Heart left ventricle (tissue), 16 donors: ENCODE measurements around the gene TTC6. TPM values are rescaled to one million over a fixed set of nuclear protein-coding genes. Genes with fewer than 3 reads are reported as not detected.

Experiments
- ATAC-seq, 4 donors: fragments of 200-7000 bp; cut with Tn5 transposase; one replicate each; pipeline ENCODE4 v1.9.1; 2020 to 2022; ENCODE audit warnings: moderate library complexity in 4 of 4, mild to moderate bottlenecking in 3 of 4, moderate number of reproducible peaks in 1 of 4
- DNase-seq, 5 donors: peaks; one replicate each; pipeline ENCODE4 v3.0.0-alpha.2; 2020
- H3K27ac ChIP-seq, 12 donors: fragments of 200-600 bp; sonication (generic) in 4 of 12; one replicate each; pipeline versions ENCODE4 v1.5.0 to v1.8.0; 2016 to 2022; ENCODE audit warnings: mild to moderate bottlenecking in 2 of 12
- H3K27me3 ChIP-seq, 9 donors: fragments of 200-600 bp; sonication (generic) in 2 of 9; one replicate each; pipeline versions ENCODE4 v1.5.1 to v1.8.0; 2016 to 2022; ENCODE audit warnings: mild to moderate bottlenecking in 3 of 9
- H3K36me3 ChIP-seq, 9 donors: fragments of 200-600 bp; sonication (generic) in 2 of 9; one replicate each; pipeline versions ENCODE4 v1.5.0 to v1.8.0; 2018 to 2022; ENCODE audit warnings: mild to moderate bottlenecking in 2 of 9
- H3K4me1 ChIP-seq, 12 donors: fragments of 200-600 bp; sonication (generic) in 4 of 12; one replicate each; pipeline versions ENCODE4 v1.5.0 to v1.8.0; 2016 to 2022; ENCODE audit warnings: mild to moderate bottlenecking in 3 of 12
- H3K4me3 ChIP-seq, 12 donors: fragments of 200-600 bp; sonication (generic) in 4 of 12; one replicate each; pipeline versions ENCODE4 v1.5.0 to v1.8.0; 2017 to 2022; ENCODE audit warnings: mild to moderate bottlenecking in 9 of 12, moderate library complexity in 4 of 12
- H3K9me3 ChIP-seq, 12 donors: fragments of 200-600 bp; sonication (generic) in 4 of 12; one replicate each; pipeline versions ENCODE4 v1.5.0 to v1.8.0; 2016 to 2022; ENCODE audit warnings: mild to moderate bottlenecking in 1 of 12
- CTCF ChIP-seq, 12 donors: fragments of 200-600 bp; sonication (generic) in 4 of 12; IDR thresholded peaks; one replicate each; pipeline versions ENCODE4 v1.5.0 to v1.8.0; 2018 to 2022; ENCODE audit warnings: antibody characterized with exemption in 12 of 12, mild to moderate bottlenecking in 5 of 12
- POLR2A ChIP-seq, 2 donors: fragments of 450-650 bp; IDR thresholded peaks; one replicate each; pipeline ENCODE4 v1.6.1; 2017; ENCODE audit warnings: antibody characterized with exemption in 2 of 2, mild to moderate bottlenecking in 2 of 2, moderate library complexity in 2 of 2
- WGBS, 4 donors: extraction: QIAGEN DNeasy Blood & Tissue Kit in 2 of 4; methylation state at CpG; one replicate each; pipeline versions ENCODE4 v1.1.5 to v1.1.7; 2013 to 2018; 5-methylcytosine and 5-hydroxymethylcytosine counted together
- intact Hi-C, 10 donors: fragments of 100-400 bp; cut with DNase I; formaldehyde crosslinking; loops; one replicate each; pipeline versions ENCODE4 v1.11.1 to v1.14.2; 2022
- polyA plus RNA-seq, 2 donors: library from polyadenylated mRNA; stranded (reverse); fragments of 200-250 nt; gene quantifications; one replicate each; pipeline ENCODE4 v1.2.3, GENCODE V29; 2013
- total RNA-seq, 9 donors: library from RNA; depleted of rRNA in 2 of 9; stranded (reverse); fragments of >200 nt in 2 of 9; fragmentation: NEBNext Ultra II Directional in 3 of 9; extraction: Animal tissue kit (Norgen Biotek cat#: 25700) in 3 of 9; gene quantifications; one replicate each; pipeline versions ENCODE4 v1.1.0 to v1.2.4, GENCODE V29; 2016 to 2023
- donor health status: ischemic (EF 13 %, LVEDD 7.1; RV severe dilation, severe dysfunction).
- donor health status: healthy with polysubstance abuse.
- donor health status: DM: no; HTN: yes; CAD: no.
- donor health status: DM: no; HTN: no; CAD: no.
- donor health status: ischemic (EF 25% LVEDD 6.9; RV normal size, moderate dysfunction).
- donor health status: ischemic (EF 25% LVEDD 5.7; RV mildly dilated, moderate dysfunction).
- donor health status: healthy.
- donor health status: DM: yes; HTN: yes; CAD: no.
- donor health status: ischemic (EF 35%, LVEDD 5.7; RV mildly dilated, moderate dysfunction).
- donor health status: nonischemic (EF 11% LVEDD 7.7; RV severe dilation, severe dysfunction).
- donor health status: DM: yes; HTN: yes; CAD: no.
- donor health status: PGD.
- donor health status: ischemic (EF 29% LVEDD 5.4; RV normal size, mild dysfunction).
- donor health status: nonischemic (EF 23%, LVEDD 6.1; RV moderate dilation, normal function).

TTC6 gene
- total and polyA plus RNA-seq, 11 donors, result not detected

- 85 to 91% (median 88%) methylated on average over 4 of the region's 4 CpGs for WGBS, 4 donors
- no peak for TF ChIP-seq CTCF (IDR thresholded peaks at IDR 0.05)
- no peak for TF ChIP-seq POLR2A (IDR thresholded peaks at IDR 0.05)
- no peak for ATAC-seq
Observed at GRCh38 chr14:37571391-37571790, 24.0 kb upstream of the TTC6 start.

GRCh38 chr14:37573356-37573755 lies 22.1 kb upstream of the TTC6 start:
- H3K27ac ChIP-seq, result no peak overlapping the region
- no peak overlapping the region for H3K4me3 ChIP-seq
- H3K27me3 ChIP-seq, result peaks cover 0 to 34% (median 3%) of the 10 kb centered on the region in 9 donors
- 76 to 88% (median 80%) methylated on average over 2 of the region's 2 CpGs for WGBS, 4 donors
- no peaks in the 10 kb centered on the region for H3K9me3 ChIP-seq
- TF ChIP-seq CTCF (IDR thresholded peaks at IDR 0.05) (no peak), POLR2A (IDR thresholded peaks at IDR 0.05) (no peak)
- H3K4me1 ChIP-seq, result no peaks in the 10 kb centered on the region
- H3K36me3 ChIP-seq, result no peaks in the 10 kb centered on the region
- ATAC-seq (no peak), DNase-seq (no peak)
- intact Hi-C loops, result no loop called here

More at GRCh38 chr14:37571391-37571790, 24.0 kb upstream of the TTC6 start:
- H3K27ac ChIP-seq, result no peak overlapping the region
- H3K27me3 ChIP-seq, result peaks cover 0 to 24% (median 0%) of the 10 kb centered on the region in 9 donors
- no peaks in the 10 kb centered on the region for H3K4me1 ChIP-seq
- no peaks in the 10 kb centered on the region for H3K36me3 ChIP-seq
- no peak overlapping the region for H3K4me3 ChIP-seq
- intact Hi-C loops, result no loop called here
- DNase-seq, result no peak
- H3K9me3 ChIP-seq, result no peaks in the 10 kb centered on the region

GRCh38 chr14:37579274-37579673 lies 16.2 kb upstream of the TTC6 start:
- ATAC-seq, result no peak
- peaks cover 12 to 78% (median 40%) of the 10 kb centered on the region in 9 donors for H3K27me3 ChIP-seq
- TF ChIP-seq CTCF (IDR thresholded peaks at IDR 0.05), result no peak
- no peak for TF ChIP-seq POLR2A (IDR thresholded peaks at IDR 0.05)

GRCh38 chr14:37580146-37580545 lies 15.3 kb upstream of the TTC6 start:
- Histone ChIP-seq H3K27ac (no peak overlapping the region), H3K4me3 (no peak overlapping the region), H3K36me3 (no peaks in the 10 kb centered on the region), H3K9me3 (no peaks in the 10 kb centered on the region), H3K27me3 (peaks cover 20 to 82% (median 48%) of the 10 kb centered on the region in 9 donors), H3K4me1 (peaks cover 0 to 19% (median 3%) of the 10 kb centered on the region in 12 donors)
- ATAC-seq (no peak), DNase-seq (no peak)
- intact Hi-C loops, result no loop called here
- 77 to 84% (median 82%) methylated on average over 2 of the region's 2 CpGs for WGBS, 4 donors
- no peak for TF ChIP-seq POLR2A (IDR thresholded peaks at IDR 0.05)
- no peak for TF ChIP-seq CTCF (IDR thresholded peaks at IDR 0.05)

More at GRCh38 chr14:37579274-37579673, 16.2 kb upstream of the TTC6 start:
- no peak overlapping the region for H3K27ac ChIP-seq
- 33 to 41% (median 36%) methylated on average over 9 of the region's 9 CpGs for WGBS, 4 donors
- H3K4me1 ChIP-seq, result peaks cover 0 to 10% (median 2%) of the 10 kb centered on the region in 12 donors
- no peak overlapping the region for H3K4me3 ChIP-seq
- H3K36me3 ChIP-seq, result no peaks in the 10 kb centered on the region
- H3K9me3 ChIP-seq, result no peaks in the 10 kb centered on the region
- DNase-seq, result no peak
- intact Hi-C loops, result no loop called here
